SU-DHL-6 (cell line): ENCODE measurements around the gene C6orf163.

Source experiments
- CTCF ChIP-seq: fragments of 200-600 bp; sonication (generic); IDR thresholded peaks from one replicate; pipeline ENCODE4 v1.5.1; 2017; ENCODE audit warnings: antibody characterized with exemption, mild to moderate bottlenecking, low read length, moderate library complexity; ENCODE audit not compliant: insufficient read depth, poor library complexity, severe bottlenecking
- EZH2phosphoT487 ChIP-seq: fragments of 200-600 bp; sonication (generic), shearing (Covaris generic); conservative IDR thresholded peaks from 2 replicates; pipeline ENCODE4 v1.6.1; 2018; ENCODE audit warnings: mild to moderate bottlenecking, antibody characterized with exemption, low read length, moderate library complexity, mixed read lengths

GRCh38 chr6:87336367-87336766 is 8.2 kb upstream of the C6orf163 start:
- TF ChIP-seq CTCF (no peak), EZH2phosphoT487 (no peak)
